GM23248 (cell line): ENCODE data around the gene RTEL1. TPM values are rescaled to one million over a fixed set of nuclear protein-coding genes. Genes with fewer than 3 reads are reported as not detected.

Experiments used
- DNase-seq: peaks from one replicate; pipeline ENCODE4 v3.0.0-alpha.2; 2015
- H2AFZ ChIP-seq: fragments of 200-600 bp; sonication (generic); 2 replicates; pipeline ENCODE4 v1.6.1; 2016; ENCODE audit warnings: antibody characterized with exemption
- H3F3A ChIP-seq: fragments of 200-600 bp; sonication (generic); 2 replicates; pipeline ENCODE4 v1.6.1; 2016; ENCODE audit warnings: mild to moderate bottlenecking, antibody characterized with exemption, mixed run types; ENCODE audit not compliant: insufficient read depth
- H3K27ac ChIP-seq: fragments of 200-600 bp; sonication (generic); 2 replicates; pipeline ENCODE4 v1.5.1; 2016; ENCODE audit warnings: mild to moderate bottlenecking
- H3K27me3 ChIP-seq: fragments of 200-600 bp; sonication (generic); replicated peaks from 2 replicates; pipeline ENCODE4 v1.6.1; 2016; ENCODE audit warnings: mild to moderate bottlenecking; ENCODE audit not compliant: insufficient read depth
- H3K36me3 ChIP-seq: fragments of 200-600 bp; sonication (generic); 2 replicates; pipeline ENCODE4 v1.6.1; 2016; ENCODE audit warnings: low read depth, mild to moderate bottlenecking
- H3K4me1 ChIP-seq: fragments of 200-600 bp; sonication (generic); 2 replicates; pipeline ENCODE4 v1.6.1; 2016; ENCODE audit warnings: mild to moderate bottlenecking; ENCODE audit not compliant: insufficient read depth
- H3K4me2 ChIP-seq: fragments of 200-600 bp; sonication (generic); one replicate; pipeline ENCODE4 v1.6.1; 2016; ENCODE audit warnings: mild to moderate bottlenecking; ENCODE audit not compliant: unreplicated experiment
- H3K4me3 ChIP-seq: fragments of 200-600 bp; sonication (generic); 2 replicates; pipeline ENCODE4 v1.5.1; 2016; ENCODE audit warnings: mild to moderate bottlenecking
- H3K79me2 ChIP-seq: fragments of 200-600 bp; sonication (generic); 2 replicates; pipeline ENCODE4 v1.6.1; 2016; ENCODE audit warnings: mild to moderate bottlenecking; ENCODE audit not compliant: insufficient read depth
- H3K9ac ChIP-seq: fragments of 200-600 bp; sonication (generic); 2 replicates; pipeline ENCODE4 v1.6.1; 2016; ENCODE audit warnings: mild to moderate bottlenecking
- H3K9me2 ChIP-seq: fragments of 200-600 bp; sonication (generic); 2 replicates; pipeline ENCODE4 v1.6.1; 2016; ENCODE audit warnings: mixed run types, mild to moderate bottlenecking, moderate library complexity; ENCODE audit not compliant: insufficient read depth
- H3K9me3 ChIP-seq: fragments of 200-600 bp; sonication (generic); one replicate; pipeline ENCODE4 v1.6.1; 2017; ENCODE audit warnings: low read depth
- H4K20me1 ChIP-seq: fragments of 200-600 bp; sonication (generic); 2 replicates; pipeline ENCODE4 v1.6.0; 2016; ENCODE audit not compliant: insufficient read depth
- EZH2 ChIP-seq: fragments of 200-600 bp; sonication (generic); IDR thresholded peaks from 2 replicates; pipeline ENCODE4 v1.6.1; 2018; ENCODE audit warnings: antibody characterized with exemption, mild to moderate bottlenecking; ENCODE audit not compliant: insufficient read depth, poor library complexity, severe bottlenecking
- EZH2phosphoT487 ChIP-seq: fragments of 200-600 bp; sonication (generic); IDR thresholded peaks from 2 replicates; pipeline ENCODE4 v1.6.1; 2018; ENCODE audit warnings: antibody characterized with exemption, moderate library complexity, mild to moderate bottlenecking, low read depth; ENCODE audit not compliant: insufficient read depth
- WGBS, 2 experiments: methylation state at CpG; one replicate each; pipeline ENCODE4 v1.1.6; 2015 to 2017; ENCODE audit warnings: low lambda C conversion rate in 2 of 2, low coverage in 1 of 2; ENCODE audit errors: missing lambda C conversion rate in 2 of 2; 5-methylcytosine and 5-hydroxymethylcytosine counted together
- in situ Hi-C: fragments of 300-500 bp; cut with MboI; formaldehyde crosslinking; loops from 2 replicates; pipeline ENCODE4 v1.15.0; 2020
- polyA plus RNA-seq: library from polyadenylated mRNA; unstranded; fragments of >200 nt; fragmentation: Nextera tagmentation; extraction: Ambion mirVana; gene quantifications from 2 replicates; pipeline ENCODE4 v1.2.1, GENCODE V29; 2016
- total RNA-seq: library from RNA; depleted of rRNA; stranded (reverse); fragments of >200 nt; shearing (Covaris generic); gene quantifications from 2 replicates; pipeline ENCODE4 v1.2.3, GENCODE V29; 2014

RTEL1 gene
- total and polyA plus RNA-seq, 2 experiments from 2014 or later = 8.6 to 15.6 TPM

DNA sequence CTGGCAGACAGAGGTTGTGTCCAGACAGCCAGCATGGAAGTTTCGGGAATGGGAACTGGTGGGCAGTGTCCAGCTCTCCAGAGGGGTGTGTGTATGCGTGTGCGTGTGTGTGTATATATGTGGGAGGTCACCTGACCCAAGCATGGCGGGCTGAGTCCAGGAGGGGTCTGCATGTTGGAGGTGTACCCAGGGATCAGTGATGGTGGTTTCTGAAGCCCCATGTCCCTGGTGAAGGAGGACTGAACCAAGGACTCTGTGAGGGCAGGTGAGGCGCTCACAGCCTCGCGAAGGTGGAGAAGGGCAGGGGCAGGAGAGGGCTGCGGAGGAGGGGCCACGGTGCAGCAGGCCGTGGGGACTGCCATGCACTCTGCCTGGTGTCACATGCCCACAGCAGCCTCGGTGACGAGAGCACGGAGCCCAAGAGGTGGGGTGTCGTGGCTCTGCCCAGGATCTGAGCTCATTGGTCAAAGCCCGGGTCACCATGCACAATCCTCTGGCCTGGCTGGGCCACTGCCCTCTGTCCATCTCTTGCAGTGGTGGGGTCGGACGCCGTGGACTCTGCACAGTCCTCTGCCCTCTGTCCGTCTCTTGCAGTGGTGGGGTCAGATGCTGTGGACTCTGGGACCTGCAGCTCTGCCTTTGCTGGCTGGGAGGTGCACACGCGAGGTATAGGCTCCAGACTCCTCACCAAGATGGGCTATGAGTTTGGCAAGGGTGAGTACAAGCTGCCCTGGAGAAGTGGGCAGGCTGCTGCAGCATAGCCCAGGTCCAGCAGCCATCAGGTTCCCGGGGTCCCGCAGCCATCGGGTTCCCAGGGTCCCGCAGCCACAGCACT, 76.2 kb downstream of the RTEL1 start:
- WGBS, 2 experiments = 93 to 96% methylated on average over 21 to 25 of the region's 25 CpGs
- Histone ChIP-seq H3K4me1 (no peaks in the 10 kb centered on the region), H3K9ac (no peak overlapping the region), H4K20me1 (no peaks in the 10 kb centered on the region), H3K9me3 (no peaks in the 10 kb centered on the region), H3F3A (no peaks in the 10 kb centered on the region), H3K27me3 (no peaks in the 10 kb centered on the region), H3K4me3 (no peak overlapping the region), H3K79me2 (peaks cover 27% of the 10 kb centered on the region), H3K36me3 (no peaks in the 10 kb centered on the region), H3K9me2 (no peaks in the 10 kb centered on the region), H3K4me2 (no peak overlapping the region), H3K27ac (no peak overlapping the region), H2AFZ (no peak overlapping the region)
- no peak for TF ChIP-seq EZH2phosphoT487
- no peak for TF ChIP-seq EZH2
- DNase-seq = no peak
- in situ Hi-C loops = no loop called here

DNA sequence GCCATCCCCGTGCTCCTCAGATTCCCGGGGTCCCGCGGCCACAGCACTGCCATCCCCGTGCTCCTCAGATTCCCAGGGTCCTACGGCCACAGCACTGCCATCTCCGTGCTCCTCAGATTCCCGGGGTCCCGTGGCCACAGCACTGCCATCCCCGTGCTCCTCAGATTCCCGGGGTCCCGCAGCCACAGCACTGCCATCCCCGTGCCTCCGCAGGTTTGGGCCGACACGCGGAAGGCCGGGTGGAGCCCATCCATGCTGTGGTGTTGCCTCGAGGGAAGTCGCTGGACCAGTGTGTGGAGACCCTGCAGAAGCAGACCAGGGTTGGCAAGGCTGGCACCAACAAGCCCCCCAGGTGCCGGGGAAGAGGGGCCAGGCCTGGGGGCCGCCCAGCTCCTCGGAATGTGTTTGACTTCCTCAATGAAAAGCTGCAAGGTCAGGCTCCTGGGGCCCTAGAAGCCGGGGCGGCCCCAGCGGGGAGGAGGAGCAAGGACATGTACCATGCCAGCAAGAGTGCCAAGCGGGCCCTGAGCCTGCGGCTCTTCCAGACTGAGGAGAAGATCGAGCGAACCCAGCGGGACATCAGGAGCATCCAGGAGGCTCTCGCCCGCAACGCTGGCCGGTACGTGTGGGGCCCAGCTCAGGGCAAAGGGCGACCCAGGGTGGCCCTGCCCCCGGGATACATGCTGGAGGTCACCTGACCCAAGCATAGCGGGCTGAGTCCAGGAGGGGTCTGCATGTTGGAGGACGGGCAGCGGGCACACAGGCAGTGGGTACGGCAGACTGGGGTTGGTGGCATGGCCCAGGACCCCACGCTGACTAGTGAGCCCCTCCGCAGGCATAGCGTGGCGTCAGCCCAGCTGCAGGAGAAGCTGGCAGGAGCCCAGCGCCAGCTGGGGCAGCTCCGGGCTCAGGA, 77.1 kb downstream of the RTEL1 start:
- in situ Hi-C loops = no loop called here
- Histone ChIP-seq H3K4me2 (no peak overlapping the region), H3K27ac (no peak overlapping the region), H3K9ac (no peak overlapping the region), H3K27me3 (no peaks in the 10 kb centered on the region), H3K36me3 (no peaks in the 10 kb centered on the region), H3K4me3 (no peak overlapping the region), H3F3A (no peaks in the 10 kb centered on the region), H3K79me2 (peaks cover 18% of the 10 kb centered on the region), H3K9me3 (no peaks in the 10 kb centered on the region), H3K4me1 (no peaks in the 10 kb centered on the region), H2AFZ (no peak overlapping the region), H3K9me2 (no peaks in the 10 kb centered on the region), H4K20me1 (no peaks in the 10 kb centered on the region)
- 86 to 90% methylated on average over 31 to 45 of the region's 48 CpGs for WGBS, 2 experiments
- DNase-seq = no peak
- no peak for TF ChIP-seq EZH2
- TF ChIP-seq EZH2phosphoT487 = no peak

DNA sequence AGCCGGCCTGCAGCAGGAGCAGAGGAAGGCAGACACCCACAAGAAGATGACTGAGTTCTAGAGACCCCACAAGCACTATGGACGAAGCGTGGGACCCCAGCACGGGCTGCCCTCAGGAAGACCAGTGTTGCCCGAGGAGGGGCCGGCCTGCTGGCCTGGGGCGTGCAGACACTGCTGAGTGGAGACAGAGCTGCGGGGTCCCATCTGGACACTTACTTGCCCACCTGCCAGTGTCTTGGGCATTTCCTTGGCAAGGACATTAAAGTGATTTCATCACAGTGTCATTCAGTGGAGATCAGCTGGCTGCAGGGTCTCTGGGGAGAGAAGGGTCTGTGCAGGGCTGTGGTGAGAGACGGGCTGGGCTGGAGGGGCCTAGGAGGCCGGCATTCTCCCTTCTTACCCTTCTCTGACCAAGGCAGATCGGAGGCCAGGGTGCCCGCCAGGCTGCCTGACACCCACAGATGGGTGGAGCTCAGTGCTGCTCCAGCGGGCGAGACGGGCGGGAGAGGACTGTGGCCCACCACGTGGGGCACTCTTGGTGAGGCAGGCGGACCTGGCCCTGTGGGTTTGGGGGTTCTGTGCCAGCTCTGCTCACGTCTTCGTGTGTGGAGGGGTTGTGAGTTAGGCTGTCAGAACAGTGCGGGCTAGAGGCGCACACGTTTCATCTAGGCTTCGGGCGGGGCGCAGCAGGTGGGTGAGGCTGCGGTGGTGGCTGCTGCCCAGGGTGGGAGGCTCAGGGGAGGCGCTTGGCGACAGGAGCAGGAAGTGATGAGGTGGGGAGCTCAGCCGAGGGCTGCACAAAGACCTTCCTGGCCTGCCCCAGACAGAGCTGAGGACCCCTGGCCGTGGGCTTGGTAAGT, 78.0 kb downstream of the RTEL1 start, which contains the start of gene LIME1:
Gene LIME1 (plus strand): TSS at position 806 of the 860 bp plus-strand sequence. CDS start 886 bp downstream, outside the sequence.
- Histone ChIP-seq H3K9me2 (no peaks in the 10 kb centered on the region), H4K20me1 (no peaks in the 10 kb centered on the region), H3K36me3 (no peaks in the 10 kb centered on the region), H3K4me1 (no peaks in the 10 kb centered on the region), H3F3A (no peaks in the 10 kb centered on the region), H3K4me2 (no peak within 1 kb of the TSS), H3K27me3 (no peaks in the 10 kb centered on the region), H3K9ac (no peak within 1 kb of the TSS), H3K79me2 (peaks cover 9% of the 10 kb centered on the region; the same call in 1 of the 2 replicates), H3K4me3 (no peak within 1 kb of the TSS), H3K27ac (no peak within 1 kb of the TSS), H3K9me3 (no peaks in the 10 kb centered on the region), H2AFZ (no peak within 1 kb of the TSS)
- in situ Hi-C loops = no loop called here
- 89 to 91% methylated on average over 28 to 31 of the region's 31 CpGs for WGBS, 2 experiments
- no peak for TF ChIP-seq EZH2
- TF ChIP-seq EZH2phosphoT487 = no peak
- no peak for DNase-seq
